Endothelial cell of umbilical vein (primary cell): ENCODE measurements around the gene PCBP4. TPM values are rescaled to one million over a fixed set of nuclear protein-coding genes. Genes with fewer than 3 reads are reported as not detected.

Experiments used
- BruUV-seq: library from RNA; stranded (reverse); fragments of 400-500 nt; replicated peaks from 2 replicates; lab custom pipeline; 2021; lab: Mats Ljungman, UMichigan
- CTCF ChIA-PET: fragments of 300-600, 350-600 bp; sonication (Branson Sonifier 250); formaldehyde crosslinking; loops from one replicate; lab custom pipeline; 2021; ENCODE audit warnings: antibody characterized with exemption, inconsistent platforms; lab: Charles Lee
- POLR2A ChIA-PET: fragments of 300-600, 350-600 bp; sonication (Branson Sonifier 250); formaldehyde crosslinking; loops from one replicate; lab custom pipeline; 2021; ENCODE audit warnings: antibody characterized with exemption, inconsistent platforms; lab: Charles Lee
- DNase-seq: peaks from one replicate; pipeline ENCODE4 v3.0.0-alpha.2; 2011; ENCODE audit warnings: low read depth, low spot score
- FAIRE-seq: peaks from 2 replicates; lab custom pipeline; 2011; peaks lifted over from hg19 to GRCh38; lab: Jason Lieb, UNC
- H2AFZ ChIP-seq: 2 replicates; pipeline ENCODE4 v1.6.0; 2012; ENCODE audit warnings: low read depth, low read length, control low read depth, inconsistent platforms
- H3K27ac ChIP-seq: 2 replicates; pipeline ENCODE4 v1.5.1; 2011; ENCODE audit warnings: low read depth, mild to moderate bottlenecking, control low read depth, low read length, moderate library complexity; ENCODE audit not compliant: insufficient read depth
- H3K27me3 ChIP-seq, 2 experiments: 2 replicates each; pipeline versions ENCODE4 v1.6.0 to v1.6.1; 2011; ENCODE audit warnings: low read length in 2 of 2, mixed read lengths in 1 of 2; ENCODE audit not compliant: control insufficient read depth in 2 of 2, insufficient read depth in 2 of 2
- H3K36me3 ChIP-seq, 2 experiments: 2 replicates in 1 of 2; 3 replicates in 1 of 2; pipeline ENCODE4 v1.5.1; 2011; ENCODE audit warnings: low read length in 2 of 2, mild to moderate bottlenecking in 1 of 2, moderate library complexity in 1 of 2; ENCODE audit not compliant: control insufficient read depth in 2 of 2, insufficient read depth in 2 of 2; ENCODE audit errors: extremely low read depth in 1 of 2
- H3K4me1 ChIP-seq: 3 replicates; pipeline ENCODE4 v1.5.1; 2011; ENCODE audit warnings: mild to moderate bottlenecking, low read length; ENCODE audit not compliant: control insufficient read depth, insufficient read depth; ENCODE audit errors: extremely low read depth
- H3K4me2 ChIP-seq: 2 replicates; pipeline ENCODE4 v1.6.1; 2011; ENCODE audit warnings: low read length, control low read depth, mixed read lengths; ENCODE audit not compliant: insufficient read depth
- H3K4me3 ChIP-seq, 3 experiments: fragments of 200-600 bp in 1 of 3; sonication (generic), shearing (Covaris generic) in 1 of 3; replicated peaks in 1 of 3; 2 replicates each; pipeline ENCODE4 v1.5.1; 2011 to 2016; ENCODE audit warnings: control low read depth in 3 of 3, low read length in 3 of 3, mild to moderate bottlenecking in 2 of 3, inconsistent platforms in 1 of 3, low read depth in 1 of 3, moderate library complexity in 1 of 3; ENCODE audit not compliant: insufficient read depth in 1 of 3
- H3K79me2 ChIP-seq: 2 replicates; pipeline ENCODE4 v1.6.0; 2012; ENCODE audit warnings: low read length, inconsistent platforms; ENCODE audit not compliant: control insufficient read depth, insufficient read depth
- H3K9ac ChIP-seq: replicated peaks from 2 replicates; pipeline ENCODE3; 2011; ENCODE audit warnings: low read length, control low read depth; ENCODE audit not compliant: insufficient read depth; ENCODE audit errors: extremely low read depth
- H3K9me1 ChIP-seq: replicated peaks from 3 replicates; pipeline ENCODE4 v1.6.0; 2011; ENCODE audit warnings: mild to moderate bottlenecking, low read length; ENCODE audit not compliant: control insufficient read depth, insufficient read depth; ENCODE audit errors: extremely low read depth
- H3K9me3 ChIP-seq: replicated peaks from 2 replicates; pipeline ENCODE4 v1.5.1; 2012; ENCODE audit warnings: low read length, inconsistent platforms; ENCODE audit not compliant: control insufficient read depth, insufficient read depth
- H4K20me1 ChIP-seq: replicated peaks from 2 replicates; pipeline ENCODE3; 2011; ENCODE audit warnings: mild to moderate bottlenecking, low read length; ENCODE audit not compliant: control insufficient read depth, insufficient read depth; ENCODE audit errors: extremely low read depth
- EZH2 ChIP-seq: IDR thresholded peaks from 2 replicates; pipeline ENCODE4 v1.6.1; 2012; ENCODE audit warnings: borderline replicate concordance, low read depth, mild to moderate bottlenecking, moderate library complexity, low read length, inconsistent platforms; ENCODE audit not compliant: severe bottlenecking
- FOS ChIP-seq: IDR thresholded peaks from 2 replicates; pipeline ENCODE4 v1.6.1; 2011; ENCODE audit warnings: mild to moderate bottlenecking, low read length, moderate library complexity, borderline replicate concordance; ENCODE audit not compliant: insufficient read depth
- GATA2 ChIP-seq: IDR thresholded peaks from 2 replicates; pipeline ENCODE4 v1.7.0; 2011; ENCODE audit warnings: low read depth, mild to moderate bottlenecking, moderate library complexity, mixed read lengths, low read length; ENCODE audit not compliant: insufficient read length, insufficient read depth
- JUN ChIP-seq: IDR thresholded peaks from 2 replicates; pipeline ENCODE4 v1.6.1; 2011; ENCODE audit warnings: borderline replicate concordance, low read depth; ENCODE audit not compliant: insufficient read length, insufficient read depth
- MYC ChIP-seq: IDR thresholded peaks from one replicate; pipeline ENCODE4 v1.6.1; 2011; ENCODE audit warnings: mild to moderate bottlenecking, low read depth, low read length
- POLR2A ChIP-seq: IDR thresholded peaks from 2 replicates; pipeline ENCODE4 v1.6.1; 2012; ENCODE audit warnings: low read depth, mild to moderate bottlenecking, control low read depth, low read length
- POLR2AphosphoS5 ChIP-seq: IDR thresholded peaks from 2 replicates; pipeline ENCODE4 v1.6.1; 2012; ENCODE audit warnings: low read depth, mild to moderate bottlenecking, control low read depth, low read length, moderate library complexity; ENCODE audit not compliant: insufficient read depth
- dilution Hi-C: fragments of 300-500 bp; cut with MboI; formaldehyde crosslinking; loops from one replicate; pipeline ENCODE4 v1.15.0; 2019; ENCODE audit warnings: low sequenced_read_pairs; ENCODE audit not compliant: extremely low pct_ligation_motif_present
- intact Hi-C: fragments of 100-400 bp; cut with micrococcal nuclease; formaldehyde crosslinking; loops from one replicate; pipeline ENCODE4 v1.10.0; 2022
- polyA plus RNA-seq, 4 experiments: library from polyadenylated mRNA; depleted of rRNA in 3 of 4; stranded (reverse) in 3 of 4; unstranded in 1 of 4; fragments of >200 nt; gene quantifications; 2 replicates each; pipeline versions ENCODE4 v1.2.1 to v1.2.3, GENCODE V29; 2011 to 2012; ENCODE audit warnings: missing spikeins in 1 of 4
- total RNA-seq: library from RNA; stranded (reverse); gene quantifications from 2 replicates; pipeline ENCODE4 v1.2.3, GENCODE V29; 2021
- TF ChIP-seq, protein P1 (sequence below): IDR thresholded peaks from 2 replicates; pipeline ENCODE4 v1.6.1; 2011; ENCODE audit not compliant: insufficient read depth, insufficient read length
- TF ChIP-seq, protein P2 (sequence below), 2 donors: IDR thresholded peaks; 1 replicate in 1 of 2; 2 replicates in 1 of 2; pipeline ENCODE4 v1.5.1; 2011; ENCODE audit warnings: low read length in 2 of 2, mild to moderate bottlenecking in 2 of 2, moderate library complexity in 2 of 2, control low read depth in 1 of 2, inconsistent platforms in 1 of 2, low read depth in 1 of 2; ENCODE audit not compliant: insufficient read depth in 1 of 2; ENCODE audit errors: extremely low read depth in 1 of 2

The PCBP4 gene
- total and polyA plus RNA-seq, 2 donors (not counting 3 experiments of a cell fraction or from before 2014, with no cell fraction given): 46.5 to 63.1 TPM

DNA sequence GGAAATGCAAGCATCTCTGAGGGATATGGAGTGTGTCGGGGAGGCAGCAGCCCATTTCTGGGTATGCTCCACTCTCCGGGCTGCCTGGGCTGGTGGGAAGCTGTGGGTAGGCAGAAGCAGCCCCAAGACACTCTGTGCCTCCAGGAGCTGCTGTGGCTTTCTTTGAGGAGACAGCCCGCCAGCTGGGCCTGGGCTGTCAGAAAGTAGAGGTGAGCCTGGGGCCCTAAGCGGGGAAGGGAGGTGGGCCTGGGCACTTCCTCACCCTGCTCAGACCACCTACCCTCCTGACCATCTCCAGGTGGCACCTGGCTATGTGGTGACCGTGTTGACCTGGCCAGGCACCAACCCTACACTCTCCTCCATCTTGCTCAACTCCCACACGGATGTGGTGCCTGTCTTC, 17.8 kb upstream of the PCBP4 start:
- DNase-seq: no peak
- CTCF ChIA-PET: no interaction called here
- no peak overlapping the region for H3K27ac ChIP-seq
- H2AFZ ChIP-seq: no peak overlapping the region
- no peak for FAIRE-seq
- peaks cover 14% of the 10 kb centered on the region for H3K4me1 ChIP-seq
- no peaks in the 10 kb centered on the region for H3K9me1 ChIP-seq
- H3K9ac ChIP-seq: no peak overlapping the region
- dilution Hi-C loops (no loop called here), intact Hi-C loops (no loop called here)
- no peaks in the 10 kb centered on the region for H3K27me3 ChIP-seq
- POLR2A ChIA-PET: no interaction called here
- H3K9me3 ChIP-seq: no peaks in the 10 kb centered on the region
- no peaks in the 10 kb centered on the region for H4K20me1 ChIP-seq
- no peaks in the 10 kb centered on the region for H3K36me3 ChIP-seq
- no peaks in the 10 kb centered on the region for H3K79me2 ChIP-seq
- BruUV-seq: no TSS peak
- no peak overlapping the region for H3K4me3 ChIP-seq
- no peak for TF ChIP-seq JUN
- TF ChIP-seq POLR2AphosphoS5: no peak
- no peak for TF ChIP-seq POLR2A
- no peak for TF ChIP-seq EZH2
- no peak for TF ChIP-seq GATA2
- TF ChIP-seq FOS: no peak
- TF ChIP-seq, protein P1, sequence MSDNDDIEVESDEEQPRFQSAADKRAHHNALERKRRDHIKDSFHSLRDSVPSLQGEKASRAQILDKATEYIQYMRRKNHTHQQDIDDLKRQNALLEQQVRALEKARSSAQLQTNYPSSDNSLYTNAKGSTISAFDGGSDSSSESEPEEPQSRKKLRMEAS: no peak
- no peak for TF ChIP-seq MYC
- TF ChIP-seq, protein P2, sequence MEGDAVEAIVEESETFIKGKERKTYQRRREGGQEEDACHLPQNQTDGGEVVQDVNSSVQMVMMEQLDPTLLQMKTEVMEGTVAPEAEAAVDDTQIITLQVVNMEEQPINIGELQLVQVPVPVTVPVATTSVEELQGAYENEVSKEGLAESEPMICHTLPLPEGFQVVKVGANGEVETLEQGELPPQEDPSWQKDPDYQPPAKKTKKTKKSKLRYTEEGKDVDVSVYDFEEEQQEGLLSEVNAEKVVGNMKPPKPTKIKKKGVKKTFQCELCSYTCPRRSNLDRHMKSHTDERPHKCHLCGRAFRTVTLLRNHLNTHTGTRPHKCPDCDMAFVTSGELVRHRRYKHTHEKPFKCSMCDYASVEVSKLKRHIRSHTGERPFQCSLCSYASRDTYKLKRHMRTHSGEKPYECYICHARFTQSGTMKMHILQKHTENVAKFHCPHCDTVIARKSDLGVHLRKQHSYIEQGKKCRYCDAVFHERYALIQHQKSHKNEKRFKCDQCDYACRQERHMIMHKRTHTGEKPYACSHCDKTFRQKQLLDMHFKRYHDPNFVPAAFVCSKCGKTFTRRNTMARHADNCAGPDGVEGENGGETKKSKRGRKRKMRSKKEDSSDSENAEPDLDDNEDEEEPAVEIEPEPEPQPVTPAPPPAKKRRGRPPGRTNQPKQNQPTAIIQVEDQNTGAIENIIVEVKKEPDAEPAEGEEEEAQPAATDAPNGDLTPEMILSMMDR (IDR thresholded peaks at IDR 0.05; ENCODE audit: extremely low read depth in 1 of 2, insufficient read depth in 1 of 2, low read depth in 1 of 2, low read length in 2 of 2): no peak
- H3K4me2 ChIP-seq: no peak overlapping the region
